Hindlimb muscle (tissue), 1 donor: Measurements from ENCODE around the gene SLC39A3. TPM values are rescaled to one million over a fixed set of nuclear protein-coding genes. Genes with fewer than 3 reads are reported as not detected.

Source experiments
- DNase-seq: peaks from one replicate; pipeline ENCODE4 v3.0.0-alpha.2; 2013
- polyA plus RNA-seq: library from polyadenylated mRNA; unstranded; fragments of 120-200 nt; gene quantifications from one replicate; pipeline ENCODE4 v1.2.1, GENCODE V29; 2013; ENCODE audit not compliant: insufficient read length

SLC39A3 gene
- polyA plus RNA-seq, 1 donor, result 14.8 TPM

DNA sequence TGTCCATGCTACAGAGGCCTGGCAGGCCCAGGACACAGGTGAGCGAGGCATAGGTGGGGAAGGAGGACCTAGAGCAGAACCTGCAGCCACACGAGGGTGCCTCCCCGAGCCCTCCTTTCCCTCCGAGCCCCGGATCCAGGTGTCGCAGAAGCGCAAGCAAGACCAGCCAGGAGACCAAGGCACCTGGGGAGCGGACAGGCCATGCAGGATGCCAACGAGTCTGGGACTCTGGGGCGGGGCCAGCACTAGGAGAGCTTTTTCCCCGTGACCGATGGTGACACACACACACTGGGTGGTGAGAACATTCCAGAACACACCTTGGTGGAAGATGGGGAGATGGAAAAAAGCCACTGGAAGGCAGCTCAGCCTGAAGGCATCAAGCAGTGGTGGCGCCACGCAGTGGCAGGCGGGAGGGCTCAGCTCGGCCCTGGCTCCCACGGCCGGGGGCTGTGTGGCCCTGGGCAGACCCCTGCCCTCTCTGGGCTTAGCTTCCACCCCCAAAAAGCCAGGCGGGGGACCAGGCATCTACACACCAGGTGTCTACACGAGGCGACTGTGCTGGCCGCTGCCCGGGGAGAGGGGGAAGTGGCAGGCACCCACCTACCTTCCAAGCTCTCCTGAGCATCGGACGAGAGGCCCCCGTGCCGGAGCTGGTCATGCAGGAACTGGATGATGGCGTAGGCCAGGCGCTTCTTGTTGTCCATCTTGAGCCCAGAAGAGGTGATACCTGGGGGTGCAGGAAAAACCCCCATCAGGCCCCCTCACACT, 28.7 kb upstream of the SLC39A3 start:
- no peak for DNase-seq

DNA sequence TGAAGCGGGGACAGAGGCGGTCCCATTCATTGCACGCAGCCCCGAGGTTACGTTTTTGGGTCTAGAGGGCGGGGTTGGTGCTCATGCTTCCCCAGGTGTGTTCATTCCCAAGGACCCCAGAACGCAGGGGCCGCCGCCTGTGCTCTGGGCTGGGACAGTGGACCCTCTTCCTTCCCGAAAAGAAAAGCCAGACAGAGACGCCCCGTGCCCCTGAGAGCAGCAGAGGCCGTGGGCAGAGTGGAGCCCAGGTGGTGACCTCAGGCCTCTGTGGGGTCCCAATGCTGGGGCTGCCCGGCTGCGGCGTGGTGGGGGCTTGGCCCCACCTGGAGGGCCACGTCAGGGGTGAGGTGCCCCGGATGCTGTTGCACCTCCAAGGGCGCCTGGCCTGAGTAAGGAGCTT, 27.9 kb upstream of the SLC39A3 start:
- no peak for DNase-seq

DNA sequence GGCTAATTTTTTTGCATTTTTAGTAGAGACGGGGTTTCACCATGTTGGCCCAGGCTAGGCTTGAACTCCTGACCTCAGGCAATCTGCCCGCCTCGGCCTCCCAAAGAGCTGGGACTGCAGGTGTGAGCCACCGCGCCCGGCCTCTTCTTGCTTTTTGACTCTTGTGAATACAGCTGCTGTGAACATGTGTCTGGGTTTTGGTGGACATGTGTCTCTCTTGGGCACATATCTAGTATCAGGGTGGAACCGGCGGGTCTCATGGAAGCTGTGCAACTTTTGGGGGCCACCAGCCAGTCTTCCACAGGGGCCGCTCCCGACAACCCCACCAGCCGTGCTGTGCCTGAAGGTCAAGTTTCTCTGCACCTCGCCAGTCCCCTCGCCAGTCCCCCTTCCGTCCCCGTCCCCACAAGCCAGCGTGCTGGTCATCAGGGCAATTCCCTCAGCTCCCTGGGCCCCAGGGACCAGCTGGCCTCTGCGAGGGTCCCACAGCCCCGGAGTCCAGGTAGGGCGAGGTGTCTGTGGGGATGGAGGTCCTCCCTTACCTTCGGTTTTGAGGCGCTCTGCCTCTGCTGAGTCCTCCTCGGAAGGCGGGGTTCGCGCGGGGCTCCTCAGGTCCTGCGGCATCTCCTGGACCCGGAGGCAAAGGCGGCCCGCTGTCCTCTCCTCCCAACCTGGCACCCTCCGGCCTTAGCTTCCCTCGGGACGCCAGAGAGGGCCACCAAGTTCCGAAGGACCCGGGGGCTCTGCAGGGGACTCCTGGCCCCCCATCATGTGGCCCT, 27.0 kb upstream of the SLC39A3 start:
- DNase-seq, result no peak

DNA sequence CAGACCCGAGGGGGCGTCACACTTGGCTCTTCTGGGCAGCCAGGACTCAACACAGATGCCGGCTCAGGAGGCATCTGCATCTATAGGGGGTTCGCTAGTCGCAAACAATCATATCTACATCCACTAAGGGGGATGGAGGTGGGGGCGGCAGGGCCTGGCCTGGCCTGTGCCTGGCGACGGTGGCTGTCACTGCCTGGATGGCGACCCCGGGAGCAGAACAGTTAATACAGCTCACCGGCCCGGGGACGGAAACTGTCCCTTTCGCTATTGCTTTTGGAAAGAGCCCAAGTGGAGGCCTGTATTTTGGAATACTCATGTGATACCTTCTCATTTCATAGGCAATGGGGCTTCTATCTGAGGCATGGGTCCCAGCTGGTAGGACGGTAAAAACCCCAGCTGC, 25.6 kb upstream of the SLC39A3 start:
- DNase-seq, result no peak

DNA sequence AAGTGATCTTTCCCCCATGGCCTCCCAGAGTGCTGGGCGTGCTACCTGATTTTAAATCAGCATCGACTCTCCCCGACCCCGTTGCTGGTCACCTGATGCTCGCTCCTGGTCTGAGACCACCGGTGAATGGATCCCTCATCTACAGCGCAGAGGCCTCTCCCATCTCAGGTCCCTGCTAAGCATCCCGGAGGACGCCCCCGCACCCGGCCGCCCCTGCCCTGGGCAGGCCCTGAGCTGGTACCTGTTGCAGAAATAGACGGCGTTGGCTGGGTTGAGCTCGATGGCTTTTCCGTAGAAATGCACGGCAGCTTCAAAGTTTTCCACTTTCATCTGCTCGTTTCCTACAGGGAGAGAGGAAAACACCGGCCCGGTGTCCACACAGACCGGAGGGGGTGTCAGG, 25.1 kb upstream of the SLC39A3 start:
- no peak for DNase-seq

DNA sequence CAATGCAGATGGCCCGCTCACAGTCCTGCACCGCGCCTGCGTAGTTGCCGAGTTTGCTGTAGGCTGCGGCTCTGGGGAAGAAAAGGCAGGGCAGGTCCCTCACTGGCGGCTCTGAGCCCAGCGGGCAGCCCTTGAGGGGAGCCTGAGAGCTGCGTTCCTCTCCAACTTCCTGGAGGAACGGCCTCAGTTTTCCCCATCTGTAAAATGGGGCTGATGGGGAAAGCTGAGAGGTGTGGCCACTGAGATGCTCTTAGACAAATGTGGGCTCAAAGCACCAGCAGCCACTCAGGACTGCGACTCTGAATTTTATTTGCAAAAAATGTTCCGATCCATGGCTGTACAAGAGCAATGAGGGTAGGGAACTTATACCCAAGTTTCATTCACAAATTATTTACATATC, 23.9 kb upstream of the SLC39A3 start:
- no peak for DNase-seq

DNA sequence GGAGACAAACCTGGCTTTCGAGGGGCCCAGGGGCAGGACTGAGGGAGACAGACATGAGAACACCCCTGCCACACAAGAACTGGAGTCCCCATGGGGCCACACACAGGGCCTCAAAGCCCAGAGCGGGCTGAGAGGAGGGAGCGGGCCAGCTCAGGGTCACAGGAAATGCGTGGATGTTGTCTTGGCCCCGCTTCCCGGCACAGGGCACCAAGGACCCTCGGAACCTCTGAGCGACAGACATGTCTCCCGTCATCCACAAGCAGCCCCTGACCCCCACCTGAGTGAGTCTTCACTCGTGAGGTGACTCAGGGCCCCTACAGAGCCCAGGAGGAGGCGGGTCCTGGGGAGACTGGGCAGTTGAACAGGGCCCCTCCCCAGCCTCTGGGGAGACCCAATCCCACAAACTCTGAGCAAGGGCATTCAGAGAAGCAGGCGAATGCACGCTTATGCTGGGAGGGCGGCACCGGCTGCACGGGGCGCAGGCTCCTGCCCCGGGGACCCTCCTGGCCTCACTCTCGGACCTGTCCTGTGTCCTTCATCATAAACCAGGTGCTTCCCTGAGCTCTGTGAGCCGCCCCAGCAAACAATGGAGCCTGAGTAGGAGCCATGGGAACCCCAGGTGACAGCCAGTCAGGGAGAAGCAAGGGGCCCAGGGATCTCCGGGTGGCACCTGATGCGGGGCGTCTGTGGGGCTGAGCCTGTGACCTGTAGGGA, 23.1 kb upstream of the SLC39A3 start:
- no peak for DNase-seq

DNA sequence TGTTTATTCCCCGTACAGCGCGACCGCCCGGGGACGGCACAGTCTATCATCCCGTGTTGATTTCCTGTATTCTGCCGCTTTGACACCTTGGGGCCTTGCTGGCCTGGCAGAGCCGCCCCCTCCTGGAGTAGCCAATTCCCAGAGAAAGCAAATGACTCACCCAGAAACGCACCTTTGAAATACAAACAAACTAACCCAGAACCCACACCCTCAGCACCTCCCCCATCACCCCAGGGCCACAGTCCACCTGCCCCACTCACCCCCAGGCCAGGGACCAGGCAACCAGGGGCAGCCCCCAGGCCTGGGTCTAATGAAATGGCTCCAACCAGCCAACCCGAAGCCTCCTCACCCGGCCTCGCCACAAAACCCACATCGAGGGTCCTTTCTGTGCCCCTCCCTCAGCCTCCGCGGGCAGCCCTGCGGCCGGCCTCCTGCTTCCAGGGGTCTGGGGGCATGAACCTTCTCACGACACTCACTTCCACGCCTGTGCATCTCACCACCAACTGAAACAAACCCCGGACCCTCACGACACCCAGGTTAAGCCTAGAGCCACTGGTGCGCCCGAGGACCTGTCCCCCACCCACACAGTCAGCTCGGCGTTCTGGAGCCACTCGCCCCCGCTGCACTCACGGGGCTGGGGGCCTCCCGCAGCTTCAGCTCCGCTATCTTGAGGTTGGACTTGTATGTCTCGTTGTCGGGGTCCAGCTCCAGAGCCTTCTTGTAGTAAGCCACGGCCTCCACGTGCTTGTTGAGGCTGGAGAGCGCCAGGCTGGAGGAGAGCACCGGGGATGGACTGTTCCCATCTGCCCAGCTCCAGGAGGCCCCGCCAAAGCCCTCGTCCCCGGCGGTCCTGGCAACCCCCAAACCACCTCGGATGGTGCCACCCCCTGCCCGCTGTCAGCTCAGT, 22.3 kb upstream of the SLC39A3 start:
- no peak for DNase-seq

DNA sequence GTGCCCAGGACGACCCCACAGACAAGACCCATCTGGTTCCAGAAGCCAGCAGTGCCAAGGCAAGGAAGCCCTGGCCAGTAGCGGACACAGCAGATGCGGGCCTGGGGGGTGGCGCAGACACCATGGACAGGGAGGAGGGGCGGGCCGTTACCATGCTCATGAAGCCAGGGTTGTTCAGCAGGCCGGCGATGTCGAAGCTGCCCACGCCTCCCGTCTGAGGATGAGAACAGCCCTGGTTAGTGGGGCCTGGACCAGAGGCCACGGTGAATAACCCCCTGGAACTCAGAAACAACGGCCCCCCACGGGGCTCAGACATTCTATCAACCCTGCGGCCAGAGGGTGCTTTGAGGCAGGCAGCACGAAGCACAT, 21.5 kb upstream of the SLC39A3 start:
- no peak for DNase-seq

DNA sequence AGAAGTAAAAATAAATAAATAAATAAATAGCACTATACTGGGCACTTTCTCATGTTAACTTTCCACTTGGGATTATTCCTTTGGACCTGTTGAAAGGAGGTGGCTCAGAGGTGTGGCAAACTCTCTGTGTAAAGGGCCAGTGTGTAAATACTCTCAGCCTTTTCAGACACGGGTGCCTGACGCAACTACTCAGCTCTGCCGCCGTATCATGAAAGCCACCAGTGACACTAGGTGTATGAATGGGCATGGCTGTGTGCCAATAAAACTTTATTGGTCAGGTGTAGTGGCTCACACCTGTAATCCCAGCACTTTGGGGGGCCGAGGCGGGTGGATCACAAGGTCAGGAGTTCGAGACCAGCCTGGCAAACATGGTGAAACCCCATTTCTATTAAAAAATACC, 20.1 kb upstream of the SLC39A3 start:
- no peak for DNase-seq

DNA sequence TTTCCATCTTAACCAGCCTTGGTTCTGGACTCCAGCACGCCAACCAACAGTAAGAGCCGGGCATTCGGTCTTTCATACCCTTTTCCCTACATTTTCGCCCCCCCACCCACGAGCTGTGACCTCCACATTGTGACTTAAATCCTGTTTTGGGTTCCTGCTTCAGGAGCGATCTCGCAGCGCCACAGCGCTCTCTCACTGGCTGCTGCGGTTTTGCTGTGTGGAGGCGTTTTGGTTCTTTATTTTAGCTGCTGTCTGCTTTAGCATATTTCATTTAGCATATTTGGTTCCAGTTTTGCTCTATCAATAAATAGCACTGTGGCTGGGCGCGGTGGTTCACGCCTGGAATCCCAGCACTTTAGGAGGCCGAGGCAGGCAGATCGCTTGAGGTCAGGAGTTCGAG, 19.5 kb upstream of the SLC39A3 start:
- no peak for DNase-seq

DNA sequence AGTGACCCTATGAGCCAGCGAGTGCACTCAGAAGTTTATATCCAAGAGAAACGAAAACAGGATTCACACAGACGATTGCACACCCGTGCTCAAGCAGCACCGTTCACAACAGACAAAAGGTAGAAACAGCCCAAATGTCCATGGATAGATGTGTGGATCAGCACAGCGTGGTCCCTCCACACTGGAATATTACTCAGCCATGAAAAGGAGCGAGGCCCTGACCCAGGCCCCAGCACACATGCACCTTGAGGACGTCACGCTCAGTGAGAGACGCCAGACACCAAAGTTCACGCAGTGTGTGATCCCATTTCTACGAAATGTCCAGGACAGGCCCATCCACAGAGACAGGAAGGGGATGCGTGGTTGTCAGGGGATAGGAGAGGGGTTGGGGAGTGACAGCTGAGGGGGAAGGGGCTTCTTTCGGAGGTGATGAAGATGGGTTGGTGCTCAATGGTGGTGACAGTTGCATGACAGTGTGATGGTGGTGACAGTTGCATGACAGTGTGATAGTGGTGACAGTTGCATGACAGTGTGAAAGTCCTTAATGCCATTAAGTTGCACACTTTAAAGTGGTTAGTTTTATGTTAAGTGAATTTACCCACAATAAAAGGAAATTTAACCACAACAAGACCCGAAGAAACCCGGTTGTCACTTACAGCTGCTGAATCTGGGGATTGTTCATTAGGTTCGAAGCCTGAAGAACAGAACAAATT, 18.9 kb upstream of the SLC39A3 start:
- no peak for DNase-seq

DNA sequence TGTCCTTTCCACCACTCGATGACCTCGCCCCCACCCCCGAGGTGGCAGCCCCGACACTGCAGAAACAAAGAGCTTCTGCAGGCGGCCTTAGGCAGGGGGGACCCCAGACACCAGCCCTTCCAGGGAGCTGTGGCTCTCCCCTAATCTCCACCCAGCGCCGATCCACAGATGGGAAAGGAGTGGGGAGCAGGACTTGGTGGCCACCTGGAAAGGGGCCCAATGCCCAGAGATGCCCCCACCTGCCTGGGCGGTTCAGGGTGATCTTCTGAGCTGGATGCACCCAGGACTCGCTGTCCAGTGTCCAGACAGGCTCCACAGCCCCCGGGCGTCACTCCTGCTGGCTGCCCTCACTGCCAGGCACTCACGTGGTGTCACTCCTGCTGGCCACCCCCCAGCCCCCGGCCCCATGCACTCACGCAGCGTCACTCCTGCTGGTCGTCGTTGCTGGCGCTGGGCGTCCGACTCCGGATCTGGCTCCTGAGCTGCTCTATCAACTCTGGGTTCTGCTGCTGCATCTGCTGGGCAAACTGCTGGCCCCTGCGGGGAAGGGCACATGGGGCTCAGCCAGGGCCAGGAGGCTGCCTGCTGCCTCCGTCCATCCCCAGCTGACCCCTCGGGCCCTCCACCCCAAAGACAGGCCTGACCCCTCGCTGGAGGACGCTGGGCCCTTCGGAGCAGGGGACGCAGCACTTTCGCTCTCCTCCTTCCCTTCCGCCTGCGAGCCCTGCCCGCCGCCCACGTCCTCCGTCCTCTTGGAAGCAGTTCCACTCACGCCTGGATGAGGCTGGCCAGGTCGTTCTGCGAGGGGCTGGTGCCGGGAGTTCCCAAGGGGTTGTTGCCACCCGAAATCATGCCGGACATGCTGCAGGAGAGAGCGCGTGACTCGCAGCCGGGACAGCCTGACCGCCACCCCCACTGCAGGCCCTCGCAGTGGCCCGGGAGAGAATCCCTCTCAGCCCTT, 17.4 kb upstream of the SLC39A3 start:
- no peak for DNase-seq

DNA sequence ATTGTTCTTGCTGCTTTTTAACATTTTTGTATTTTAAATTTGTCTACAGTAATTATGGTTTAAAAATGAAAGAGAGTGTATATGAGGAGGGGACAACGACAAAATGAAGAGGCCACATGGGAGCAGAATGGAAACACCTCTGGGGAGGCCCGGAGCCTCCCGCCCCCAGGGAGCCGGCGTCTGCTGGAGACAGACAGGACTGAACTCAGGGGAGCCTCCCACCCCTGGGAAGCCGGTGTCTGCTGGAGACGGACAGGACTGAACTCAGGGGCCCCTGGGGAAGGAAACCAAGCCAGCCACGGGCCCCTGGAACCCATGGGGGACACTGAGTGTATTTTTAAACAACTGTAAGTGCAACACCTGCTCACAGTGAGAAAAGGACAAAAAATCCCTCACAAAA, 16.7 kb upstream of the SLC39A3 start:
- DNase-seq, result no peak

DNA sequence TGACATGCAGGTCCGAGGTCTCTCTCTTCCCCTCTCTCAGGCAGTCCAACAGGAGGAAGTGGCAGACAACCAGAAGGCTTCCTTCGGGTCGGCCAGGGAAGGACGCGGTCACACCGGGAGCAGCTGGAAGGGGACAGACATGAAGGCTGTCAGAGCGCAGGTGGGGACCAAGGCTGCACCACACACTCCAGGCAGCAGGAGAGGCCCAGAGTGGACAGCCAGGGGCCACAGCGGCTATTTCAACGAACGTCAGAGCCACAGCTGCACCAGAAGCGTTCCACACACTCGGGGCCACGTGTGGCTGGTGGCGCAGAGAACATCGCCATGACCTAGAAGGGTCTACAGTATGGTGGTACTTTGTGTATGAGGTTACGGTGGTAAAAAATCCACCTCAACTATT, 16.0 kb upstream of the SLC39A3 start:
- DNase-seq, result no peak

DNA sequence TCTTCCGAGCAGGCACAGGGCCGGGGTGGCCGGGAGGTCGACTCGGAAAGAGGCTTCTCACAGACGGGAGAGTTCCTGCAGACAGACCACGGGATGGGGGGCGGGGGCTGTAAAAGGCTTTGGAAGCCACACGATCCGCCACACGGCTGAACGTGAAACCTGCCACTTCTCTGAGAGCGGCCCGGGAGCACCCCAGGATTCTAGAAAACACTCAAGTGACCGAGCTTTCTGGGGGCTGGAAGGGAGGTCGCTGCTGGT, 15.6 kb upstream of the SLC39A3 start:
- no peak for DNase-seq

DNA sequence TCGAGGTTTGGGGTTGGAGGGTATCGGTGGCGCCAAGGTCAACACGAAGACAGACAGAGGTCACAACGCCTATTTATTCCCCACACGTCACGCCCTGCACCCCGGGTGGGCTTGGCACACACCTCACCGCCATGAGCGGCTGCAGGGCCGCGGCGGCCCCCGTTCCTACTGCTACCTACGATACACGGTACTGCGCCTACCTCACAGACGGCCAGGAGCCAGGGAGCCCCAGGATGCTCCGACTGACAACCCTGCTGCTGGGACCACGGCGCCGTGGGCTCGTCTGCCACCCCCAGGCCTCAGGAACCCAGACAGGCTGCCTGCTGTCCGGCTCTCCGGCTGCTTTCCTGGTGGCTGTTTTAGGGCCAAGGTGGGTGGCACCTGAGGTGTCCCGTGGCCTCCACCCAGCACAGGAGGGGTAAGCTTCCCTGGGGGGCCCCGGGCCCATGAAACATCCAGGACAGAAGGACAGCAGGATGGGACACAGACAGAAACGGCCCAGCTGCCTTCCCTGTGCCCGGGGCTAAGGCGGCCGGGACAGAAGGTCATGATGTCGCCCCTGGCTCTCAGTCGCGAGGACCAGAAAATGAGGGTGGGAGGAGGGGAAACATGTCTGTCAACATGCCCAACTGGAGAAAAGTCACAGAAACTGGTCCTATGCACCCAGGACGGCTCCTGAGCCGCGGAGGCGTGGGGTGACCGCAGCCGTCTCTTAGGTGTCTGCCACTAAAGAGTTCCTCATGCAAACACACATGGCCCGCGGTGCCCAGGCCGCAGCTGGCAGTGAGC, 15.0 kb upstream of the SLC39A3 start:
- DNase-seq, result no peak

DNA sequence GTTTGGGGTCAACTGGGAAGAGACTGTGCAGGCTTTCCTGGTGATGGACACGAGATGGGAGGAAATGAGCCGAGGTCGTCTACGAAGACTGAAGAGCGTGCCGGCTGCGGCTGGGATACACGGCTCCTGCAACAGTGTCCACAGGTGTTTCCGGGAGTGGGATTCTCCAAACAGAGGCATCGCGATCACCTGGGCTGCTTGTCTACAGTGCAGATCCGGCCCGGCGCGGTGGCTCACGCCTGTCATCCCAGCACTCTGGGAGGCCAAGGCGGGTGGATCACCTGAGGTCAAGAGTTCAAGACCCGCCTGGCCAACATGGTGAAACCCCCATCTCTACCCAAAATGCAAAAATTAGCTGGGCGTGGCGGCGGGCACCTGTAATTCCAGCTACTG, 11.6 kb upstream of the SLC39A3 start:
- no peak for DNase-seq

DNA sequence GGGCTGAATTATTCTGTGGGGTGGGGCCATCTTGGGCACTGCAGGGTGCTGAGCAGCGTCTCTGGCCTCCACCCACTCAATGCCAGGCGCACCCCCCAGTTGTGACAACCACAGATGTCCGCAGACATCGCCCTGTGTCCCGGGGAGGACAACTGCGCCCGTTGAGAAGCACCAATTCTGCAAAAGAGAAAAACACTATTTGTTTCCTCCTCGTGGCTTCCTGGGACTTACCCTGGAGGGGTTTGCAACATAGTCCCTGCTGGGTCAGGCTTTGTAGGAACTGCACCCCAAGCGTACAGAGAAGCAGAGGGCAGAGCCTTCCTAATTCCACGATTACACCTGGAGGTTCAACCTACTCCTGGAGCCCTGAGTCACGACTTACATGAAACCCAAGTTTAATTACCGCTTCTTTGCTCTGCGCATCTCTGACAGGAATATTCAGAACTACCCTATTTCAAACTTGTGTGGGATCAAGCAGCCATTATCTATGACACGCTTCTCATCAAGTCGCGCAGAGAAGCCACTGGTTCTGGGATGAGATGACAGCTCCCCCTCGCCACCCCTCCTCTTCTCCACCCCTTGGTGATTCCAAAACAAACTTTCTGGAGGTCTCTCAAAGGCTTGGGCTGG, 11.1 kb upstream of the SLC39A3 start:
- DNase-seq, result no peak

DNA sequence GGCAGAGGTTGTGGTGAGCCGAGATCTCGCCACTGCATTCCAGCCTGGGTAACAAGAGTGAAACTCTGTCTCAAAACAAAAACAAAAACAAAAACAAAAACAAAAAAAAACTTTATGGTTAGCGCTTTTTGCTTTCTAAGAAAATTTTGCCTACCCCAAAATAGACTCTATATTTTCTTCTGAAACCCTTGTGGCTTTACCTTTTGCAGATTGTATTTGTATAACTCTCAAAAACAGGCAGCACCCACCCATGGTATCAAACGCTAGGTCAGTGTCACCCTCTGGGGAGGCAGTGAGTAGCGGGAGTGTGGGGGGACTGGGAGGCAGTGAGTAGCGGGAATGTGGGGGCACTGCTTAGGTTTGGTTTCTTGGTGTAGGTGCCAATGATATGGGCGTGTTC, 7.5 kb upstream of the SLC39A3 start:
- DNase-seq, result no peak
